SK-N-SH treated with all-trans-retinoic acid at 6 μM for 48 hours (cell line): Measurements from ENCODE around the gene TRMT1.

Source experiments
- ATAC-seq: fragments of 200-7000 bp; cut with Tn5 transposase; 3 replicates; pipeline ENCODE4 v1.9.1; 2020; ENCODE audit warnings: mild to moderate bottlenecking, moderate library complexity
- ARNTL ChIP-seq: fragments of 450-650 bp; formaldehyde crosslinking; IDR thresholded peaks from 2 replicates; pipeline ENCODE4 v1.5.0; 2020; ENCODE audit warnings: low read depth, mild to moderate bottlenecking, moderate library complexity, borderline replicate concordance
- BACH2 ChIP-seq: fragments of 250-450 bp; sonication (Bioruptor Pico); IDR thresholded peaks from 2 replicates; pipeline ENCODE4 v1.9.0; 2021; ENCODE audit warnings: mild to moderate bottlenecking, borderline replicate concordance
- CSDC2 ChIP-seq: fragments of 250-450 bp; sonication (Bioruptor Pico); IDR thresholded peaks from 2 replicates; pipeline ENCODE4 v1.5.0; 2020; ENCODE audit warnings: mild to moderate bottlenecking, moderate library complexity
- ESRRG ChIP-seq: fragments of 250-450 bp; sonication (Bioruptor Pico); IDR thresholded peaks from 2 replicates; pipeline ENCODE4 v1.6.1; 2021; ENCODE audit warnings: mild to moderate bottlenecking
- GLIS3 ChIP-seq: fragments of 250-450 bp; sonication (Bioruptor Pico); IDR thresholded peaks from 2 replicates; pipeline ENCODE4 v1.5.0; 2020; ENCODE audit warnings: mild to moderate bottlenecking, moderate library complexity
- ISL1 ChIP-seq: fragments of 250-450 bp; sonication (Bioruptor Pico); IDR thresholded peaks from 2 replicates; pipeline ENCODE4 v2.1.2; 2022; ENCODE audit warnings: mild to moderate bottlenecking, moderate library complexity
- OSR1 ChIP-seq: fragments of 250-450 bp; sonication (Bioruptor Pico); IDR thresholded peaks from 2 replicates; pipeline ENCODE4 v1.8.0; 2022; ENCODE audit warnings: moderate library complexity, mild to moderate bottlenecking, inconsistent platforms
- POU6F1 ChIP-seq: fragments of 250-450 bp; sonication (Bioruptor Pico); IDR thresholded peaks from 2 replicates; pipeline ENCODE4 v1.8.0; 2021; ENCODE audit warnings: low read depth, mild to moderate bottlenecking, moderate library complexity, borderline replicate concordance
- PPARA ChIP-seq: fragments of 250-450 bp; sonication (Bioruptor Pico); IDR thresholded peaks from 2 replicates; pipeline ENCODE4 v1.5.0; 2020; ENCODE audit warnings: mild to moderate bottlenecking, borderline replicate concordance
- RARB ChIP-seq: fragments of 250-450 bp; sonication (Bioruptor Pico); IDR thresholded peaks from 2 replicates; pipeline ENCODE4 v1.8.0; 2021; ENCODE audit warnings: mild to moderate bottlenecking, moderate library complexity
- SNAI2 ChIP-seq: fragments of 250-450 bp; sonication (Bioruptor Pico); IDR thresholded peaks from 2 replicates; pipeline ENCODE4 v1.5.0; 2020; ENCODE audit warnings: mild to moderate bottlenecking, moderate library complexity
- TCF4 ChIP-seq: fragments of 250-450 bp; sonication (Bioruptor Pico); IDR thresholded peaks from 2 replicates; pipeline ENCODE4 v1.8.0; 2021; ENCODE audit warnings: mild to moderate bottlenecking, moderate library complexity, borderline replicate concordance
- TOX ChIP-seq: fragments of 250-450 bp; sonication (Bioruptor Pico); IDR thresholded peaks from 2 replicates; pipeline ENCODE4 v1.8.0; 2021; ENCODE audit warnings: mild to moderate bottlenecking, moderate library complexity, borderline replicate concordance
- TSHZ2 ChIP-seq: fragments of 250-450 bp; sonication (Bioruptor Pico); IDR thresholded peaks from 2 replicates; pipeline ENCODE4 v1.5.0; 2020; ENCODE audit warnings: mild to moderate bottlenecking, moderate library complexity
- ZC3H10 ChIP-seq: fragments of 250-450 bp; sonication (Bioruptor Pico); IDR thresholded peaks from 2 replicates; pipeline ENCODE4 v1.5.1; 2021; ENCODE audit warnings: mild to moderate bottlenecking, moderate library complexity
- ZFP3 ChIP-seq: fragments of 250-450 bp; sonication (Bioruptor Pico); IDR thresholded peaks from 2 replicates; pipeline ENCODE4 v1.5.0; 2020; ENCODE audit warnings: mild to moderate bottlenecking, moderate library complexity
- ZFP30 ChIP-seq: fragments of 450-650 bp; formaldehyde crosslinking; IDR thresholded peaks from 2 replicates; pipeline ENCODE4 v1.5.0; 2022; ENCODE audit warnings: mild to moderate bottlenecking, moderate library complexity
- ZNF565 ChIP-seq: fragments of 450-650 bp; formaldehyde crosslinking; conservative IDR thresholded peaks from 2 replicates; pipeline ENCODE4 v1.5.0; 2020; ENCODE audit warnings: low read depth, mild to moderate bottlenecking, moderate library complexity
- ZNF70 ChIP-seq: fragments of 450-650 bp; formaldehyde crosslinking; IDR thresholded peaks from 2 replicates; pipeline ENCODE4 v1.5.0; 2020; ENCODE audit warnings: mild to moderate bottlenecking, moderate library complexity
- ZNF8 ChIP-seq: fragments of 450-650 bp; formaldehyde crosslinking; IDR thresholded peaks from 2 replicates; pipeline ENCODE4 v1.5.0; 2020; ENCODE audit warnings: mild to moderate bottlenecking, moderate library complexity
- TF ChIP-seq, protein P1 (sequence below): fragments of 250-450 bp; sonication (Bioruptor Pico); IDR thresholded peaks from 2 replicates; pipeline ENCODE4 v1.5.1; 2021; ENCODE audit warnings: mild to moderate bottlenecking, moderate library complexity
- TF ChIP-seq, protein P2 (sequence below): fragments of 250-450 bp; sonication (Bioruptor Pico); IDR thresholded peaks from 2 replicates; pipeline ENCODE4 v1.8.0; 2020; ENCODE audit warnings: mild to moderate bottlenecking, moderate library complexity, borderline replicate concordance
- TF ChIP-seq, protein P3 (sequence below): fragments of 250-450 bp; sonication (Bioruptor Pico); IDR thresholded peaks from 2 replicates; pipeline ENCODE4 v1.5.1; 2020; ENCODE audit warnings: low read depth, mild to moderate bottlenecking, moderate library complexity

The TRMT1 gene

DNA sequence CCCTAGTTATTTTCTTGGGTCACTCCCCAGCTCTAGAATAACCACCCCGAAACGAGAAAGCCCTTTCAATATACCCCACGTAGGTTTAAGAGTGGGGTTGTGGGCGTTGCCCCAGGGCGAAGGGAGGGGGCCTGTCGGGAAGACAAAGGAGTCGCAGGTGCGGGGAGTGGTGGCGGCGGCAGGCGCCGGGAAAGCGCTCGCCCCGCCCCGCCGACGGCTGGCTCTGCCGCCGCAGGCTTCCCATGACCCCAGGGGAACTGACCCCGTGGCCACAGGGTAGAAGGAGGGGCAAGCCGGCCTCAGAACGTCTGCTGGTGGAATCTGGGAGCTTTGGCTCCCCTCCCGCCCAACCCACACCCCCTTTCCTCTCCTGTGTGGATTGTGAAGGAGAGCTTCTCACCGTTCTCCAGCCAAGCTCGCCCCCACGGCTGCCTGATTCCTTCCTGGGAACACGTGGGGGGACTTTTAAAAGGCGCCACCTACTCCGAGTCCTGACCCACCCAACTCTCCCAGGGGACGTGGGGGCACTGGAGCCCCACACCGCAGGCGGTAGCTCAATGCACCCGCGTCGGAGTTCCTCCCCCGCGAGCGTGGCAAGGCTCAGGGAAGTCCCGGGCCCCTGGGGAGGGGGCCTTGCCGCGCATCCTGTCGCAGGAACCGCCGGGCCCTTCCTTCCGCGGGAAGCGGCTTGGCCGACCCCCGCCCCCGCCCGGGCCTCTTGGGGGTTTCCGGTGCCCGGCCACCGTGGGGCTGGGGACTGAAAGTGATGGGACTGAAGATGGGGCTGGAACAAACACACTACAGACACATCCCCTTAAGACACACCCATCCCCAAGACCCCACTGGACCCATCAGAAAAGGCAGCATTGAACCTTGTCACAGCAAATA lies 39.2 kb upstream of the TRMT1 start:
- TF ChIP-seq ZFP3 (CRISPR knock-in tag) (no peak), RARB (CRISPR knock-in tag) (no peak; the same call in 1 of the 2 replicates), GLIS3 (CRISPR knock-in tag) (peak; percentile 70), ZNF70 (CRISPR knock-in tag) (peak; percentile 20; the same call in 1 of the 2 replicates), TCF4 (CRISPR knock-in tag) (no peak), OSR1 (CRISPR knock-in tag) (no peak), ZNF565 (CRISPR knock-in tag) (peak; percentile 74; the same call in 1 of the 2 replicates), ZFP30 (CRISPR knock-in tag) (no peak), CSDC2 (CRISPR knock-in tag) (no peak), TSHZ2 (CRISPR knock-in tag) (0 out of 2 replicates have a peak, but pooled peaks have one; percentile 52), ARNTL (CRISPR knock-in tag) (0 out of 2 replicates have a peak, but pooled peaks have one; percentile 17), ZC3H10 (CRISPR knock-in tag) (0 out of 2 replicates have a peak, but pooled peaks have one; percentile 34), ISL1 (no peak), TOX (CRISPR knock-in tag) (no peak; the same call in none of the 2 replicates), SNAI2 (CRISPR knock-in tag) (0 out of 2 replicates have a peak, but pooled peaks have one; percentile 7), BACH2 (CRISPR knock-in tag) (no peak), POU6F1 (CRISPR knock-in tag) (no peak), ZNF8 (CRISPR knock-in tag) (peak; percentile 63; the same call in 1 of the 2 replicates), ESRRG (peak; percentile 75; the same call in 1 of the 2 replicates), PPARA (CRISPR knock-in tag) (no peak)
- TF ChIP-seq, protein P1, sequence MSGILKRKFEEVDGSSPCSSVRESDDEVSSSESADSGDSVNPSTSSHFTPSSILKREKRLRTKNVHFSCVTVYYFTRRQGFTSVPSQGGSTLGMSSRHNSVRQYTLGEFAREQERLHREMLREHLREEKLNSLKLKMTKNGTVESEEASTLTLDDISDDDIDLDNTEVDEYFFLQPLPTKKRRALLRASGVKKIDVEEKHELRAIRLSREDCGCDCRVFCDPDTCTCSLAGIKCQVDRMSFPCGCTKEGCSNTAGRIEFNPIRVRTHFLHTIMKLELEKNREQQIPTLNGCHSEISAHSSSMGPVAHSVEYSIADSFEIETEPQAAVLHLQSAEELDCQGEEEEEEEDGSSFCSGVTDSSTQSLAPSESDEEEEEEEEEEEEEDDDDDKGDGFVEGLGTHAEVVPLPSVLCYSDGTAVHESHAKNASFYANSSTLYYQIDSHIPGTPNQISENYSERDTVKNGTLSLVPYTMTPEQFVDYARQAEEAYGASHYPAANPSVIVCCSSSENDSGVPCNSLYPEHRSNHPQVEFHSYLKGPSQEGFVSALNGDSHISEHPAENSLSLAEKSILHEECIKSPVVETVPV (CRISPR knock-in tag), result peak; percentile 62; the same call in 1 of the 2 replicates
- TF ChIP-seq, protein P2, sequence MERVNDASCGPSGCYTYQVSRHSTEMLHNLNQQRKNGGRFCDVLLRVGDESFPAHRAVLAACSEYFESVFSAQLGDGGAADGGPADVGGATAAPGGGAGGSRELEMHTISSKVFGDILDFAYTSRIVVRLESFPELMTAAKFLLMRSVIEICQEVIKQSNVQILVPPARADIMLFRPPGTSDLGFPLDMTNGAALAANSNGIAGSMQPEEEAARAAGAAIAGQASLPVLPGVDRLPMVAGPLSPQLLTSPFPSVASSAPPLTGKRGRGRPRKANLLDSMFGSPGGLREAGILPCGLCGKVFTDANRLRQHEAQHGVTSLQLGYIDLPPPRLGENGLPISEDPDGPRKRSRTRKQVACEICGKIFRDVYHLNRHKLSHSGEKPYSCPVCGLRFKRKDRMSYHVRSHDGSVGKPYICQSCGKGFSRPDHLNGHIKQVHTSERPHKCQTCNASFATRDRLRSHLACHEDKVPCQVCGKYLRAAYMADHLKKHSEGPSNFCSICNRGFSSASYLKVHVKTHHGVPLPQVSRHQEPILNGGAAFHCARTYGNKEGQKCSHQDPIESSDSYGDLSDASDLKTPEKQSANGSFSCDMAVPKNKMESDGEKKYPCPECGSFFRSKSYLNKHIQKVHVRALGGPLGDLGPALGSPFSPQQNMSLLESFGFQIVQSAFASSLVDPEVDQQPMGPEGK, result no peak
- TF ChIP-seq, protein P3, sequence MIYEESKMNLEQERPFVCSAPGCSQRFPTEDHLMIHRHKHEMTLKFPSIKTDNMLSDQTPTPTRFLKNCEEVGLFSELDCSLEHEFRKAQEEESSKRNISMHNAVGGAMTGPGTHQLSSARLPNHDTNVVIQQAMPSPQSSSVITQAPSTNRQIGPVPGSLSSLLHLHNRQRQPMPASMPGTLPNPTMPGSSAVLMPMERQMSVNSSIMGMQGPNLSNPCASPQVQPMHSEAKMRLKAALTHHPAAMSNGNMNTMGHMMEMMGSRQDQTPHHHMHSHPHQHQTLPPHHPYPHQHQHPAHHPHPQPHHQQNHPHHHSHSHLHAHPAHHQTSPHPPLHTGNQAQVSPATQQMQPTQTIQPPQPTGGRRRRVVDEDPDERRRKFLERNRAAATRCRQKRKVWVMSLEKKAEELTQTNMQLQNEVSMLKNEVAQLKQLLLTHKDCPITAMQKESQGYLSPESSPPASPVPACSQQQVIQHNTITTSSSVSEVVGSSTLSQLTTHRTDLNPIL (CRISPR knock-in tag), result peak; percentile 95
- TF ChIP-seq, all 23 proteins: peak for 11
- peak; percentile 4 for ATAC-seq
